ENCODE measurements around the gene NUDT9.
"Not testable (repeated sequence)": the region's sequence is repeated elsewhere in the genome, so short reads cannot be mapped to it uniquely, and the experiment has no call there.

The NUDT9 gene

GRCh38 chr4:87406902-87407301, 15.5 kb upstream of the NUDT9 start:
- in situ Hi-C loops (cut with HindIII; ENCODE audit: low sequenced_read_pairs): not testable (repeated sequence)

GRCh38 chr4:87409420-87409939, 12.9 kb upstream of the NUDT9 start:
- in situ Hi-C loops (cut with HindIII; ENCODE audit: low sequenced_read_pairs): no loop called here

DNA sequence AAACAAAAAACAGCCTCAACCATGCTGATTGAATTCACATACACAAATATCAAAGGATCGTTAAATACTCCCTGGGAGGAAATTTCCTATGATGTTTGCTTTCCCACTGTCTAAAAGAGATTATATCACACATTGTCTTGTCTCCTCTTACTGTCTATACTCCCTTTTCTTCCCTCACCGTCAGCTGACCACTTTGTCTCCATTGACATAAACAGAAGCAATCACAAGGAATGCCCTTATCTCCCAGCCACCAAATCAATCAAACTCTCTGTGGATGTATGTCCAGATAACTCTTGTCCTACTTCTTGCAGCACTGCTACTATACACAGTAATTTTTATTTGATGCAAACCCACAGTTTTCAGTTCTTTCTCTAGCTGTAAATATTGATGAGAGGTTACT, 12.2 kb upstream of the NUDT9 start:
- in situ Hi-C loops (cut with HindIII; ENCODE audit: low sequenced_read_pairs): no loop called here

DNA sequence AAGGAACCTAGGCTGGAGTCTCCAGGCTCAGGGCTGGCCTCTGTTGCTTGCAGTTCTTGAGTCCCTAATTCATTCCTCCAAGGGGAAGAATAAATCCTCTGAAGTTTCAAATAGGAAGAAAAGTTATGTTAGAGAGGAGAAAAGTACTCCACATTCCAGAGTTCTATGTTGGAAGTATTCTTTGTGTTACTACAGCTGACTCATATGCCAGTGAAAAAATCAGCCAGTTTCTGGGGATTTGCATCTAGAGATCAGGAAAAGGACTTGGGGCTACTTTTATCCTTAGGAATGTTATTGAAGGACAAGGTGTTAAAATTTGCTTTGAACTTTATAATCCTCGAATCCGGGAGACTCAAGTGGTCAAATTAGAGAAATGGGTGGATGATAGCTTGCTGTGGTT, 11.7 kb upstream of the NUDT9 start:
- in situ Hi-C loops (cut with HindIII; ENCODE audit: low sequenced_read_pairs): no loop called here

DNA sequence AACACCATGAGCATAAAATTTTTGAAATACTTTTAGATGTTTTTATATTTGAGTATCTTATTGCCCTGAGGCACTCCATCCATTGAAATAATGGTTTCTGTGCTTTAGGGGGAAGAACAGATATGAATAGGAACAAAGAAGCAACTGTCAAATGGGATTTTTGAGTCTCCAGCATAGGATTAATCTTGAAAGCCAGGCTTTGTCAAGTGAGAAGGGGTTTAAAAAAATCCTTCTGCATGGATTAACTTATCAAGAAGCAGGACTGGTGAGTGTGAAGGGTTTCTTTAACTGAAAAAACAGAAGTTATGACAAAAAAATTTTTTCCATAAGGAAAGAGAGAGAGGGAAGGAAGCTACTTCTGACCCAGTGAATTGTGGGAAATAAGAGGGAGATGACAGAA, 7.6 kb upstream of the NUDT9 start:
- in situ Hi-C loops (cut with HindIII; ENCODE audit: low sequenced_read_pairs): no loop called here

DNA sequence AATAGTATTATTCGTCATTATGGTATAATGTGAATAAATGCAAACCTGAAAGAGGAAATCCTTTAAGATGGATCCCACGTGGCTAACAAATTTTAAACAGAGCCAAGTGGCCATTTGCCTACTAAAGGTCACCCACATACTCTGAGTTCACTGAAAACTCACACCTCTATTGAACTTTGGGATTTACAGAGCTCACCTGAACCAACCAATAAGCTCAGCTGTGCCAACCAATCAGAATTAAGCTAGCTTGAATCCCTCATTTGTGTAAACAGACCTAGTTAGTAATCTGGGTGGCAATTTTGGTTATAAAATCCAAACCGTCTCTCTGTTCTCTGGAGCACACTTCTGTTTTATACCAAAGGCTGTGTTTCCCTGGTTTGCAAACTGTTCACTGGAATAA, 5.4 kb upstream of the NUDT9 start:
- in situ Hi-C loops (cut with HindIII; ENCODE audit: low sequenced_read_pairs): no loop called here

DNA sequence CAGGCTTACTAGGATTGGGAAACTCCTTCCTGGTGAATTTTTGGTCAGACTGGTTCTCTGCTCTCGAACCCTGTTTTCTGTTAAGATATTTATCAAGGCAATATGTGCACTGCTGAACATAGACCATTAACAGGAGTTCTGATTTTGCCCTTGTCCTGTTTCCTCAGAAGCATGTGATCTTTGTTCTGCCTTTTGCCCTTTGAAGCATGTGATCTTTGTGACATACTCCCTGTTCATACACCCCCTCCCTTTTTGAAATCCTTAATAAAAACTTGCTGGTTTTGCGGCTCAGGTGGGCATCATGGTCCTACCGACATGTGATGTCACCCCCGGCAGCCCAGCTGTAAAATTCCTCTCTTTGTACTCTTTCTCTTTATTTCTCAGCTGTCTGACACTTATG, 4.0 kb upstream of the NUDT9 start:
- in situ Hi-C loops (cut with HindIII; ENCODE audit: low sequenced_read_pairs): not testable (repeated sequence)

GRCh38 chr4:87419578-87420249, 2.7 kb upstream of the NUDT9 start:
- in situ Hi-C loops (cut with HindIII; ENCODE audit: low sequenced_read_pairs): no loop called here

- in situ Hi-C loops (cut with HindIII; ENCODE audit: low sequenced_read_pairs): no loop called here
These were observed 2.0 kb upstream of the NUDT9 start for GRCh38 chr4:87420276-87420830.

- in situ Hi-C loops (cut with HindIII; ENCODE audit: low sequenced_read_pairs): no loop called here
These were observed 1.1 kb downstream of the NUDT9 start for GRCh38 chr4:87423317-87424098.

- in situ Hi-C loops (cut with HindIII; ENCODE audit: low sequenced_read_pairs): not testable (repeated sequence)
These were observed 1.7 kb downstream of the NUDT9 start for GRCh38 chr4:87424099-87424543.

GRCh38 chr4:87425711-87426110, 3.3 kb downstream of the NUDT9 start:
- in situ Hi-C loops (cut with HindIII; ENCODE audit: low sequenced_read_pairs): no loop called here

DNA sequence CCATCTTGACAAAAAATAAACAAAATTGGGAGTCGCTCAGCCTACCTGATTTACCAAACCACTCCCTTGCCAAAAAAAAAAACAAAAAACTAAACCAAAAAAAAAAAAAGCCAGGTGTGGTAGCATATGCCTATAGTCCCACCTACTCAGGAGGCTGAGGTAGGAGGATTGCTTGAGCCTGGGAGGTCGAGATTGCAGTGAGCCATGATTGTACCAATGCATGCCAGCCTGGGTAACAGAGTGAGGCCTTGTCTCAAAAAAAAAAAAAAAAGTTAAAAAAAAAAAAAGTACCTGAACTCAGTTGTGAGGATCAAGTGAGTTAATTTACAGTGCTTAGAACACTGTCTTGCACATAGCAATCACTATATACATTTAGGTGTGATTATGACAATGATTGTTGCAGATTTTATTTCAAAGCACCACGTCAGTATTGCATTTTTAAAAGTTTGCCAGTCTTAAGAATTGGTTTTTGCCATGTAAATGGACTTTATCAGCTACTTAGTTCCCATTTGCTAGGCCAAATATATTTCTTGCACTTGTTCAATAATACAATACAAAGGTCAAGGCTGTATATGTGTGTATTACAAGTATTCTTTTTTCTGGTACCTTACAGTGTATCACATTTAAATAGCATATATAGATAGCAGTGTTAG, 4.6 kb downstream of the NUDT9 start:
- in situ Hi-C loops (cut with HindIII; ENCODE audit: low sequenced_read_pairs): no loop called here

DNA sequence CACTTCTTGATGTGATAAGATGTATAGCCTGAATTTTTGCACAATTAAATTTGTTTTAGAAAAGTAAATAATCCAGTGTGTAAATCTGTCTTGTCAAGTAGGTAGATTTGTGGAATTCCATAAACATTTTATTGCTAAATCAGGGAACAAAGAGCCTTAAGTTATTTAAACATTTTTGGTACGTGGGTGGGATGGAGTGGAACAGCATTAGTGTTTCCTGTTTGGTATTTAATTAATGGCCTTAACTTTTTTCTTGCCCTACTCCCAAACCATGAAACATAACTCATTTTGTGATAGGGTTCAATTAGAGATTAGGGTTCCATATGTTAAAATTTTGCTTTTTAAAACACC, 5.1 kb downstream of the NUDT9 start:
- in situ Hi-C loops (cut with HindIII; ENCODE audit: low sequenced_read_pairs): no loop called here

- in situ Hi-C loops (cut with HindIII; ENCODE audit: low sequenced_read_pairs): no loop called here
These were observed 6.6 kb downstream of the NUDT9 start for GRCh38 chr4:87428979-87429378.

- in situ Hi-C loops (cut with HindIII; ENCODE audit: low sequenced_read_pairs): no loop called here
These were observed 7.7 kb downstream of the NUDT9 start for GRCh38 chr4:87430038-87430437.

GRCh38 chr4:87433342-87433741, 11.0 kb downstream of the NUDT9 start:
- in situ Hi-C loops (cut with HindIII; ENCODE audit: low sequenced_read_pairs): no loop called here

DNA sequence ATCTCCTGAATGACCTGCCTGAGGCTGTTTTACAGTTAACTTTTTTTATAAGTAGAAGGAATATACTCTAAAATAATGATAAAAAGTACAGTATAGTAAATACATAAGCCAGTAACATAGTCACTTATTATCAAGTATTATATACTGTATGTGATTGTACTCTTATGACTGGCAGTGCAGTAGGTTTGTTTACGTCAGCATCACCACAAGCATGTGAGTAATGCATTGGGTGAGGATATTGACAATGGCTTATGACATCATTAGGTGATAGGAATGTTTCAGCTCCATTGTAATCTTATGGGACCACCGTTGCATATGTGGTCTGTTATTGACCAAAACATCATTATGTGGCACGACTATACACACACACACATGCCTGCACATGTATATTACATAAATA, 20.5 kb downstream of the NUDT9 start:
- in situ Hi-C loops (cut with HindIII; ENCODE audit: low sequenced_read_pairs): no loop called here

- in situ Hi-C loops (cut with HindIII; ENCODE audit: low sequenced_read_pairs): no loop called here
These were observed 22.4 kb downstream of the NUDT9 start for GRCh38 chr4:87444741-87445140.

- in situ Hi-C loops (cut with HindIII; ENCODE audit: low sequenced_read_pairs): no loop called here
These were observed 23.6 kb downstream of the NUDT9 start for GRCh38 chr4:87445964-87446363.

DNA sequence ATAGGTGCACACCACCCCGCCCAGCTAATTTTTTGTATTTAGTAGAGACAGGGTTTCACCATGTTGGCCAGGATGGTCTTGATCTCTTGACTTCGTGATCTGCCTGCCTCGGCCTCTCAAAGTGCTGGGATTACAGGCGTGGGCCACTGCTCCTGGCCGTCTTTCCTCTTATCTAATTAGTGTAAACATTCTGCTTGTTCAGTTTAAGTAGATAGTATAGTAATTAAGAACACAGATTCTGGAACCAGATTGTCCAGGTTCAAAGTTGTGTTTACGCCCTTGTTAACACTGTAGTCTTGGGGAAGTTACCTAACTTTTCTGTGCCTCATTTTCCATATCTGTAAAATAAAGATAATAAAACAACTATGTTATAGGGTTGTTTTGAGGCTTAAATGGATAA, 24.0 kb downstream of the NUDT9 start:
- in situ Hi-C loops (cut with HindIII; ENCODE audit: low sequenced_read_pairs): not testable (repeated sequence)

- in situ Hi-C loops (cut with HindIII; ENCODE audit: low sequenced_read_pairs): no loop called here
These were observed 29.2 kb downstream of the NUDT9 start for GRCh38 chr4:87451537-87451936.

All from DLD1 (cell line).